Kidney (tissue), 14 donors: ENCODE measurements around the gene ASTN2. TPM values are rescaled to one million over a fixed set of nuclear protein-coding genes. Genes with fewer than 3 reads are reported as not detected.

Source experiments
- DNase-seq, 5 donors: peaks; one replicate each; pipeline ENCODE4 v3.0.0-alpha.2; 2013 to 2020
- FAIRE-seq: peaks from 2 replicates; lab custom pipeline; 2012; peaks lifted over from hg19 to GRCh38; lab: Jason Lieb, UNC
- H3K27ac ChIP-seq, 2 donors: one replicate each; pipeline ENCODE4 v1.7.0; 2013; ENCODE audit warnings: low read depth in 2 of 2, low read length in 2 of 2, inconsistent platforms in 1 of 2
- H3K27me3 ChIP-seq: one replicate; pipeline ENCODE4 v1.7.1; 2013; ENCODE audit warnings: low read length, inconsistent platforms; ENCODE audit not compliant: control insufficient read depth, insufficient read depth
- H3K36me3 ChIP-seq, 3 donors: one replicate each; pipeline versions ENCODE4 v1.7.0 to v1.7.1; 2013; ENCODE audit warnings: low read length in 3 of 3, control low read depth in 1 of 3, inconsistent platforms in 1 of 3; ENCODE audit not compliant: insufficient read depth in 3 of 3, control insufficient read depth in 2 of 3
- H3K4me1 ChIP-seq, 3 donors: one replicate each; pipeline versions ENCODE4 v1.7.0 to v1.7.1; 2013; ENCODE audit warnings: low read length in 3 of 3, inconsistent platforms in 1 of 3, low read depth in 1 of 3; ENCODE audit not compliant: control insufficient read depth in 2 of 3, insufficient read depth in 2 of 3
- H3K4me3 ChIP-seq, 3 donors: one replicate each; pipeline versions ENCODE4 v1.7.0 to v1.8.1; 2013; ENCODE audit warnings: low read length in 3 of 3, control low read depth in 1 of 3, inconsistent platforms in 1 of 3
- H3K9ac ChIP-seq, 3 donors: one replicate each; pipeline versions ENCODE4 v1.7.0 to v1.7.1; 2013; ENCODE audit warnings: low read length in 3 of 3, control low read depth in 1 of 3, inconsistent platforms in 1 of 3
- H3K9me3 ChIP-seq, 3 donors: one replicate each; pipeline versions ENCODE4 v1.7.0 to v1.7.1; 2013; ENCODE audit warnings: low read length in 3 of 3, control low read depth in 1 of 3, inconsistent platforms in 1 of 3; ENCODE audit not compliant: control insufficient read depth in 2 of 3, insufficient read depth in 1 of 3
- intact Hi-C: fragments of 100-400 bp; cut with DNase I; formaldehyde crosslinking; loops from one replicate; pipeline ENCODE4 v1.11.1; 2022
- polyA plus RNA-seq: library from polyadenylated mRNA; stranded (reverse); fragments of 350-450 nt; fragmentation: Illumina TruSeq; extraction: RNeasy Lipid Tissue Mini Kit (QIAGEN cat#74804); gene quantifications from one replicate; pipeline ENCODE4 v1.2.3, GENCODE V29; 2014; ENCODE audit warnings: low read depth, low replicate concordance; ENCODE audit not compliant: insufficient read depth
- total RNA-seq: library from RNA; stranded (reverse); fragmentation: NEBNext Ultra II Directional; extraction: Animal tissue kit (Norgen Biotek cat#: 25700); gene quantifications from one replicate; pipeline ENCODE4 v1.2.1, GENCODE V29; 2021
- TF ChIP-seq, protein P1 (sequence below): IDR thresholded peaks from 3 replicates; pipeline ENCODE4 v1.5.1; 2012; ENCODE audit warnings: mild to moderate bottlenecking, moderate library complexity, borderline replicate concordance; ENCODE audit not compliant: insufficient read depth; ENCODE audit errors: extremely low read depth
- donor health status: control.
- donor health status: control.
- donor health status: control.
- donor health status: control.
- donor health status: control.
- donor health status: DM: yes; HTN: yes; CAD: no.
- donor health status: Normal renal cell carcinoma (clear cell type).

Gene ASTN2
- total and polyA plus RNA-seq, 2 donors from 2014 or later: 7.6 to 11.5 TPM

DNA sequence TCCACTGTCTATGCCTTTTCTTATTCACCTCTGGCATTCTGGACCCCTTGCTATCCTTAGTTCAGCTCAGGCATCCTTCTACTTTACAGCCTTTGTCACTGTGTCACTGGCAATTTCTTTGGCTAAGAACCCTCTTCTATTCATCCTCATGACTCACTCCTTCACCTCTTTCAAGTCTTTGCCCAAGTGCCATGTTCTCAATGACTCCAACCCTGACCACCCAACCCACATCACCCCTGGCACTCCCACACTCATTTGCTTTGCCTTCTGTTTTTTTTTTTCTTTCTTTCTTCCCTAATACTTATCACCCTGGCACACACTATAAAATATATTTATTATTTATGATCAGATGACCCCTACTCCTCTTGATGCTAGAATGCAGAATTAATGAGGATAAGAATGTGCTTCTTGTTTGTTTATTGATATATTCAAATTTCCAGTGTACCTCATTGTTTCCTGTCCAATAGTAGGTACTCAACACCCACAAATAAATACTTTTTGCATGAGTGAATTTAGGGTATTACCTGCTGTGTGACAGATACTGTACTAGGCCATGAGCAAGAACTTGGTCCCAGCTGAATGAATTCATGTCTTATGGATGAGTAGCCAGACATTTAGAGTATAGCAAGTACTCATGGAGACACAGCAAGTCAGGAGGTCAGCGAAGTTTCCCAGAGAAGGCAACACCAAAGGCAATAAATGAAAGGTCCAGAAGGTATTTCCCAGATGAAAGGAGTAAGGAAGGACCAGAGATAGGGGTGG is 1025.1 kb downstream of the ASTN2 start:
- H3K9ac ChIP-seq: no peak overlapping the region
- no peak for DNase-seq
- no peak for FAIRE-seq
- H3K27me3 ChIP-seq: no peaks in the 10 kb centered on the region
- no peak overlapping the region for H3K27ac ChIP-seq
- intact Hi-C loops: no loop called here
- peaks cover 0 to 2% (median 0%) of the 10 kb centered on the region in 3 donors for H3K4me1 ChIP-seq
- no peak overlapping the region for H3K4me3 ChIP-seq
- TF ChIP-seq, protein P1, sequence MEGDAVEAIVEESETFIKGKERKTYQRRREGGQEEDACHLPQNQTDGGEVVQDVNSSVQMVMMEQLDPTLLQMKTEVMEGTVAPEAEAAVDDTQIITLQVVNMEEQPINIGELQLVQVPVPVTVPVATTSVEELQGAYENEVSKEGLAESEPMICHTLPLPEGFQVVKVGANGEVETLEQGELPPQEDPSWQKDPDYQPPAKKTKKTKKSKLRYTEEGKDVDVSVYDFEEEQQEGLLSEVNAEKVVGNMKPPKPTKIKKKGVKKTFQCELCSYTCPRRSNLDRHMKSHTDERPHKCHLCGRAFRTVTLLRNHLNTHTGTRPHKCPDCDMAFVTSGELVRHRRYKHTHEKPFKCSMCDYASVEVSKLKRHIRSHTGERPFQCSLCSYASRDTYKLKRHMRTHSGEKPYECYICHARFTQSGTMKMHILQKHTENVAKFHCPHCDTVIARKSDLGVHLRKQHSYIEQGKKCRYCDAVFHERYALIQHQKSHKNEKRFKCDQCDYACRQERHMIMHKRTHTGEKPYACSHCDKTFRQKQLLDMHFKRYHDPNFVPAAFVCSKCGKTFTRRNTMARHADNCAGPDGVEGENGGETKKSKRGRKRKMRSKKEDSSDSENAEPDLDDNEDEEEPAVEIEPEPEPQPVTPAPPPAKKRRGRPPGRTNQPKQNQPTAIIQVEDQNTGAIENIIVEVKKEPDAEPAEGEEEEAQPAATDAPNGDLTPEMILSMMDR: no peak
- peaks cover 0 to 2% (median 0%) of the 10 kb centered on the region in 3 donors for H3K36me3 ChIP-seq
- no peaks in the 10 kb centered on the region for H3K9me3 ChIP-seq

DNA sequence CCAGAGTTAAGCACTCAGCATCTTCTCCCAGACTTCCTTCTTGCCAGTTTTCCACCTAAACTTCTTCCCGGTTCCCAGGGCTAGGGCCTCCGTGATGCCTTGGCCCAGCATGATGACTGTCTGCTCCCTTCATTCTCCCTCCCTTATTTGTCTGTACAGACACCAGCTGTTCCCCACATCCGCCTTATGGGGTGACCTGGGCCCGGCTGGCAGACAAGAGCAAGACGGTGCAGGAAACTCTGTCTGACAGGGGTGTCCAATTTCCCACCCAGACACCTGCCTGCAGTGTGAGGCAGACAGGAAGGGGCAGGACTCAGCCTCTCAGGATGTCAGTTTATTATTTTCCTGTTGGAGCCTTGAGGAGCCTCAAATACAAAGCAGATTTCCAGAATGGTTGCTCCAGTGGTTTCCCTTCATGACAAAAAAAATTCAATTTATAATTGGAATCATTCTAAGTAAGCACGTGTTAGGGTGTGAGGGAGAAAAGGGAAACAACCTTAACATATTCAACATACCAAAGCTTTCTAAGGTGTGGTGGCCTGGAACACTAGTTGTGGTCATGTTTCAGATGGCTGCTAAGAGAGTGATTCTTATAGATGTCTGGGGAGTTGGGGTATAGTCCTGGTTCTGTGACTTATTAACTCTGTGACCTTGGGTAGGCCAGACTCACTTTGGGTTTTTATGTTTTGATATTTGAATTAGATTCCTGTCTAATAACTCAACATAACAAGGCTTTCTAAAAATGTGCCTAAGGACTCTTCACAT is 1026.7 kb downstream of the ASTN2 start:
- no peaks in the 10 kb centered on the region for H3K27me3 ChIP-seq
- no peak overlapping the region for H3K9ac ChIP-seq
- H3K27ac ChIP-seq: peak overlapping the region in 1 of 2 donors; percentile 8
- H3K4me3 ChIP-seq: no peak overlapping the region
- peak in 4 of 5 donors; percentile 46 to 79 (median 67) for DNase-seq
- peaks cover 0 to 2% (median 0%) of the 10 kb centered on the region in 3 donors for H3K4me1 ChIP-seq
- peaks cover 0 to 2% (median 0%) of the 10 kb centered on the region in 3 donors for H3K36me3 ChIP-seq
- H3K9me3 ChIP-seq: no peaks in the 10 kb centered on the region
- TF ChIP-seq, protein P1: no peak
- FAIRE-seq: no peak
- intact Hi-C loops: no loop called here

DNA sequence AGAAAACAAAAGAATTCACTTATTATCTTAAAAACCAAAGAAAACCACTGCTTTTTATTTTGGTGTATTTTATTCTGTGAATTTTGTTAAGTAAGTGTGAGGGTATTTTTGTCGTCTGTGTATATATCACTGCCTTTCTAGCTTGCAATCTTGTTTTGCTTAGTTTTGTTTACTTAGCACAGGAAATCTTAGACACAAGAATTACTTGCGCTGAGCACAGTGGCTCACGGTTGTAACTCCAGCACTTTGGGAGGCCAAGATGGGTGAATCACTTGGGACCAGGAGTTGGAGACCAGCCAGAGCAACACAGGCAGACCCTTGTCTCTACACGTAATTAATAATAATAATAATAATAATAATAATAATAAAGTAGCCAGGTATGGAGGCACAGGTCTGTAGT is 1030.9 kb downstream of the ASTN2 start:
- H3K9ac ChIP-seq: no peak overlapping the region
- peaks cover 0 to 2% (median 0%) of the 10 kb centered on the region in 3 donors for H3K4me1 ChIP-seq
- no peak for FAIRE-seq
- TF ChIP-seq, protein P1: no peak
- H3K27me3 ChIP-seq: no peaks in the 10 kb centered on the region
- DNase-seq: peak in 2 of 5 donors; percentile 21 to 38
- peaks cover 0 to 2% (median 0%) of the 10 kb centered on the region in 3 donors for H3K36me3 ChIP-seq
- no peaks in the 10 kb centered on the region for H3K9me3 ChIP-seq
- H3K27ac ChIP-seq: no peak overlapping the region
- H3K4me3 ChIP-seq: no peak overlapping the region
- intact Hi-C loops: no loop called here
